ENCODE measurements around the gene SLC12A4. TPM values are rescaled to one million over a fixed set of nuclear protein-coding genes. Genes with fewer than 3 reads are reported as not detected.
"Not testable (repeated sequence)": the region's sequence is repeated elsewhere in the genome, so short reads cannot be mapped to it uniquely, and the experiment has no call there.

SLC12A4 gene
- total RNA-seq, 1 donor from 2014 or later = 44.2 TPM

DNA sequence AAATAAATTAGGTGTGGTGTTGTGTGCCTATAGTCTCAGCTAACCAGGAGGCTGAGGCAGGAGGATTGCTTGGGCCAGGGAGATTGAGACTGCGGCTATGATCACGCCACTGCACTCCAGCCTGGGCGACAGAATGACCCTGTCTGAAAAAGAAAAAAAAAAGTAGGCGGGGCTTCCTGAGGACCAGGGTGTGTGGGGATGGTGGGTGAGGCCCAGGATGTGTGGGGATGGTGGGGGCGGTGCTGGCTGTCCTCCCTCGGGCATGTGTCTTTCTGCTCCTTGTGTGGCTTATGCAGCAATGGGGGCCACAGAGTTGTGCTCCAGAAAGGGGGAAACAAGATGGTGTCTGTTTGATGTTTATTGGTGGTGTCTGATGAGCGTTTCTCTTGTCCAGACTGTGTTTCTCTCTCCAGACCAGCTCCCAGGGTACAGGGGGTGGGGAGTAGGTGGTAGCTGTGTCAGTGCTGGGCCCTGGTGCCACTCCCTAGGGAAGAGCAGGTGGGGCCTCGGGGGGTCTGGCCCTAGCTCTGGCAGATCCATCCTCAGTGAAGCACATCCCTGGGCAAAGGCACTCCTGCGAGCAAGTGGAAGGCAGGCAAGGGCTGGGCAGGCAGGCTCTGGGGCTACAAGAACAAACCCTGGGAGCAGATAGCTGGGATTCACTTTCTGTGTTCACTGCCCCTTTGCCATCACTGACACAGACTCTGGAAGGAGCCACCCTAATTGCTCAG is 26.8 kb downstream of the SLC12A4 start:
- H3K4me1 Mint-ChIP-seq (ENCODE audit: unreplicated experiment) = peaks cover 7% of the 10 kb centered on the region
- H3K27me3 Mint-ChIP-seq (ENCODE audit: unreplicated experiment) = peaks cover 13% of the 10 kb centered on the region
- no peak for DNase-seq (ENCODE audit: low spot score)
- TF ChIP-seq, protein P1, sequence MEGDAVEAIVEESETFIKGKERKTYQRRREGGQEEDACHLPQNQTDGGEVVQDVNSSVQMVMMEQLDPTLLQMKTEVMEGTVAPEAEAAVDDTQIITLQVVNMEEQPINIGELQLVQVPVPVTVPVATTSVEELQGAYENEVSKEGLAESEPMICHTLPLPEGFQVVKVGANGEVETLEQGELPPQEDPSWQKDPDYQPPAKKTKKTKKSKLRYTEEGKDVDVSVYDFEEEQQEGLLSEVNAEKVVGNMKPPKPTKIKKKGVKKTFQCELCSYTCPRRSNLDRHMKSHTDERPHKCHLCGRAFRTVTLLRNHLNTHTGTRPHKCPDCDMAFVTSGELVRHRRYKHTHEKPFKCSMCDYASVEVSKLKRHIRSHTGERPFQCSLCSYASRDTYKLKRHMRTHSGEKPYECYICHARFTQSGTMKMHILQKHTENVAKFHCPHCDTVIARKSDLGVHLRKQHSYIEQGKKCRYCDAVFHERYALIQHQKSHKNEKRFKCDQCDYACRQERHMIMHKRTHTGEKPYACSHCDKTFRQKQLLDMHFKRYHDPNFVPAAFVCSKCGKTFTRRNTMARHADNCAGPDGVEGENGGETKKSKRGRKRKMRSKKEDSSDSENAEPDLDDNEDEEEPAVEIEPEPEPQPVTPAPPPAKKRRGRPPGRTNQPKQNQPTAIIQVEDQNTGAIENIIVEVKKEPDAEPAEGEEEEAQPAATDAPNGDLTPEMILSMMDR (IDR thresholded peaks at IDR 0.05; ENCODE audit: unreplicated experiment) = no peak
- peaks cover 8% of the 10 kb centered on the region for H3K36me3 Mint-ChIP-seq (ENCODE audit: low read depth, unreplicated experiment)
- no peaks in the 10 kb centered on the region for H3K9me3 Mint-ChIP-seq (ENCODE audit: unreplicated experiment)
- no peak overlapping the region for H3K27ac Mint-ChIP-seq (ENCODE audit: unreplicated experiment)
- peak overlapping the region; percentile 67 for H3K4me3 Mint-ChIP-seq (ENCODE audit: unreplicated experiment)

DNA sequence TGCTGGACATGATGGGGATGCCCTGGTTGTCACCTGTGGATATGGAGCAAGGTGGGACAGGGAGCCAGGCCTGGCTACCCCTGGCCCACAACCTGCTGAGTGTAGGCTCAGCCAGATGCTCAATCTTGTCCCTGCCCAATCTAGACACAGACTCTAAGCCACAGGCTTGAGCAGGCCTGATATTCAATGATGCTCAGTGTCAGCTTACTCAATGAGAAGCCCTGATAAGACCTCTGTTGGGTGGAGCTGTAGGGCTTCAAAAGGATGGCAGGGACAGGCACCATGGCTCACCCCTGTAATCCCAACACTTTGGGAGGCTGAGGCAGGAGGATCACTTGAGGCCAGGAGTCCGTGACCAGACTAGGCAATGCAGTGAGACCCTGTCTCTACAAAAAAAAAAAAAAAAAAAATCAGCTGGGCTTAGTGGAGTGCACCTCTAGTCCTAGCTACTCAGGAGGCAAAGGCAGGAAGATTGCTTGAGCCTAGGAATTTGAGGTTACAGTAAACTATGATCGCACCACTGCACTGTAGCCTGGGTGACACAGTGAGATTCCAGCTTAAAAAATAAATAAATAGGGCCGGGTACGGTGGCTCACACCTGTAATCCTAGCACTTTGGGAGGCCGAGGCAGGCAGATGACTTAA is 27.9 kb downstream of the SLC12A4 start:
- no peak for DNase-seq (ENCODE audit: low spot score)
- Mint-ChIP-seq H3K27ac (ENCODE audit: unreplicated experiment) (no peak overlapping the region), H3K4me1 (ENCODE audit: unreplicated experiment) (peaks cover 7% of the 10 kb centered on the region), H3K27me3 (ENCODE audit: unreplicated experiment) (peaks cover 21% of the 10 kb centered on the region), H3K9me3 (ENCODE audit: unreplicated experiment) (no peaks in the 10 kb centered on the region), H3K36me3 (ENCODE audit: low read depth, unreplicated experiment) (peaks cover 8% of the 10 kb centered on the region), H3K4me3 (ENCODE audit: unreplicated experiment) (no peak overlapping the region)
- TF ChIP-seq, protein P1 (IDR thresholded peaks at IDR 0.05; ENCODE audit: unreplicated experiment) = no peak

DNA sequence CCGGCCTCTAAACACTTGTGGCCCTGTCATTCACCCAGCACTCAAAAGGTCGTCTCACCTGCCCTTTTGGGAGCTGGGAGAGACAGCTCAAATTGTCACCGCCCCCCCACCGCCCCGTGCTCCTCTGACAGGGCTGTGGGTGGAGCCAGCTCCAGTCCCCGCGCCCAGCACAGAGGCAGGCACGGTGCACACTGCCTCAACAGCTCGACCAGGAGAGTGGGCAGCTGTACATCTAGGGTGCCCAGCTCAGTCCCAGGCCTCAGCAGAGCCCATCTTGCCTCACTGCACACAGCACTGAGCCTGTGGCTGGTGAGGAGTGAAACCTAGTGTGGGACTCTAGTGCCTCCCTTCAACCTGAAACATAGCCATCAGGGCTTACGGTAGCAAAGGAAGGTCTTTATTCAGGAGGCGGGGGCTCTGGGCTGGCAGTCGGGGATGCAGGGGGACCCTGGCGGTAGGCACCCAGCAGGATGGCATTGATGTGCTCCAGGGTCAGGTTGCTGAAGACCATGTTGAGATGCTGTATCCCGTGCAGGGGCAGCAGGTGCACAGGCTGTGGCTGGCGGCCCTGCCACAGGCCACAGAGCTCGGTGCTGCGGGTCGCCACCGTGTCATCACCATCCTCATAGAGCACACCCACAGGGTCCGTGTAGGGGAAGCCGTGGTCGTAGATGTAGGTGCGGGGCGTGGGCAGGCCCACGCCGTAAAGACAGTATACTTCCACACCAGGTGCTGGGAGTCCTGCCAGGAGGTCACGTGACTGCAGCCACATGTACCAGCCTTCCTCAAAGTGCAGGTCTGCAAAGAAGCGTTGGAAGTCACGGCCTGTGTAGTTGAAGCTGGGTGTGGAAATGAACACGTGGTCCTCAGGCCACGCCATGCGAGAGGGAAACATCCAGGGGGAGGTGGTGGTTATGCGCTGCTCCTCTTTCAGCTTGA is 28.7 kb downstream of the SLC12A4 start:
- peaks cover 13% of the 10 kb centered on the region for H3K4me1 Mint-ChIP-seq (ENCODE audit: unreplicated experiment)

DNA sequence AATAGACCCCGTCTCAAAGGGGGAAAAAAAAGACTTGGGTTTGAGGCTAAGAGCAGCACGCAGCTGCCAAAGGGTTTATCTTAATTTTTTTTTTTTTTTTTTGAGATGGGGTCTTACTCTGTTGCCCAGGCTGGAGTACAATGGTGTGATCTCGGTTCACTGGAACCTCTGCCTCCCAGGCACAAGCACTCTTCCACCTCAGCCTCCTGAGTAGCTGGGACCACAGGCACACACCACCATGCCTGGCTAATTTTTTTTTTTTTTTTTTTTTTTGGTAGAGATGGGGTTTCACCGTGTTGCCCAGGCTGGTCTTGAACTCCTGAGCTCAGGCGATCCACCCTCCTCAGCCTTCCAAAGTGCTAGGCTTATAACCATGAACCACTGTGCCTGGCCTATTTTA is 30.7 kb downstream of the SLC12A4 start:
- H3K9me3 Mint-ChIP-seq (ENCODE audit: unreplicated experiment); H3K27ac Mint-ChIP-seq (ENCODE audit: unreplicated experiment); H3K36me3 Mint-ChIP-seq (ENCODE audit: low read depth, unreplicated experiment); DNase-seq (ENCODE audit: low spot score): not testable (repeated sequence)
- peak overlapping the region; percentile 98 for H3K4me3 Mint-ChIP-seq (ENCODE audit: unreplicated experiment)
- peaks cover 28% of the 10 kb centered on the region for H3K27me3 Mint-ChIP-seq (ENCODE audit: unreplicated experiment)
- H3K4me1 Mint-ChIP-seq (ENCODE audit: unreplicated experiment) = peaks cover 18% of the 10 kb centered on the region

More for the DNA sequence above, 28.7 kb downstream of the SLC12A4 start:
- Mint-ChIP-seq H3K27me3 (ENCODE audit: unreplicated experiment) (peaks cover 23% of the 10 kb centered on the region), H3K36me3 (ENCODE audit: low read depth, unreplicated experiment) (peaks cover 8% of the 10 kb centered on the region), H3K27ac (ENCODE audit: unreplicated experiment) (no peak overlapping the region), H3K4me3 (ENCODE audit: unreplicated experiment) (no peak overlapping the region), H3K9me3 (ENCODE audit: unreplicated experiment) (no peaks in the 10 kb centered on the region)
- no peak for DNase-seq (ENCODE audit: low spot score)
- TF ChIP-seq, protein P1 (IDR thresholded peaks at IDR 0.05; ENCODE audit: unreplicated experiment) = no peak

DNA sequence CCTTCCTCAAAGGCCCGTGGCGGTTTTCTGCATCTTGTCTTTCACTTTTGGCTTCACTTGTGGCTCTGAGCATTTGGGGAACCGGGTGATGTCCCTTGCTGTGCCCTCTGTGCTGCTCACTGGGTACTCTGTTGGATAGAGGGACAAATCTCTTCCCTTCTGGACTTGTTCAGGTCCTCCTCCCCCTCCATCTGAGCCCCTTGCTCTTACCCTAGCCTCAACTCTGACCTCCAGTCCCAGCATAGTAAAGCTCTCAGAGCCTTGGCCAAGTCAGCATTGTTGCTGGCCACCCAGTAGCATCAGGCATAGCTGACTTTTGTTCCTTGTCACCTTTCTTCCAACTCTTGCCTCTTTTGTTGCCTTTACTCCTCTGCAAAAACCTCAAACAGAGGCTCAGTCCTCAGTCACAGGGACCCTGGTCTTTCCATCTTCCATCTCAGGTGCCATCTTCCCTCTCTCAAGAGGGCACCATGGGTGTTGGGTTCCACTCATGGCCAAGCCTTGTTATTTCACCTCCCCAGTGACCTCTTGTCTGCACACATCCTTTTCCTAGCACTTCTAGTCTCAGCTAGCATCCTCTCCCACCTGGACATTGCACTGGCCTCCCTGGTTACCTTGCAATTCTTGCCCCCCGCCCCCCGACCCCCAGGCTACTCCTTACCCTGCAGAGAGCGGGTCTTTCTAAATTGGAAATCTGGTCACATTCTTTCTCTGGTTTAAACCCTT is 31.4 kb downstream of the SLC12A4 start:
- H3K9me3 Mint-ChIP-seq (ENCODE audit: unreplicated experiment) = no peaks in the 10 kb centered on the region
- TF ChIP-seq, protein P1 (IDR thresholded peaks at IDR 0.05; ENCODE audit: unreplicated experiment) = no peak
- H3K4me3 Mint-ChIP-seq (ENCODE audit: unreplicated experiment) = peak overlapping the region; percentile 98
- H3K36me3 Mint-ChIP-seq (ENCODE audit: low read depth, unreplicated experiment) = peaks cover 8% of the 10 kb centered on the region
- peak overlapping the region; percentile 90 for H3K27ac Mint-ChIP-seq (ENCODE audit: unreplicated experiment)
- peaks cover 32% of the 10 kb centered on the region for H3K27me3 Mint-ChIP-seq (ENCODE audit: unreplicated experiment)
- no peak for DNase-seq (ENCODE audit: low spot score)
- H3K4me1 Mint-ChIP-seq (ENCODE audit: unreplicated experiment) = peaks cover 18% of the 10 kb centered on the region
